ENCODE data around the gene DNAH5. TPM values are rescaled to one million over a fixed set of nuclear protein-coding genes. Genes with fewer than 3 reads are reported as not detected.

Gene DNAH5
- total RNA-seq, 4 donors from 2014 or later, result 1.3 to 3.4 (median 2.7) TPM

- no peak overlapping the region for H3K27ac ChIP-seq
- H3K4me1 ChIP-seq, result no peaks in the 10 kb centered on the region
- no peaks in the 10 kb centered on the region for H3K36me3 ChIP-seq
- H3K9me3 ChIP-seq, result no peaks in the 10 kb centered on the region
- no peak for DNase-seq
- no peak overlapping the region for H3K4me3 ChIP-seq (replicated peaks in 1 of 3)
- WGBS, 2 donors, result 75 to 82% methylated on average over 3 of the region's 3 CpGs
- no peaks in the 10 kb centered on the region for H3K27me3 ChIP-seq
- intact Hi-C loops (cut with DNase I), result no loop called here
- TF ChIP-seq, protein P1, sequence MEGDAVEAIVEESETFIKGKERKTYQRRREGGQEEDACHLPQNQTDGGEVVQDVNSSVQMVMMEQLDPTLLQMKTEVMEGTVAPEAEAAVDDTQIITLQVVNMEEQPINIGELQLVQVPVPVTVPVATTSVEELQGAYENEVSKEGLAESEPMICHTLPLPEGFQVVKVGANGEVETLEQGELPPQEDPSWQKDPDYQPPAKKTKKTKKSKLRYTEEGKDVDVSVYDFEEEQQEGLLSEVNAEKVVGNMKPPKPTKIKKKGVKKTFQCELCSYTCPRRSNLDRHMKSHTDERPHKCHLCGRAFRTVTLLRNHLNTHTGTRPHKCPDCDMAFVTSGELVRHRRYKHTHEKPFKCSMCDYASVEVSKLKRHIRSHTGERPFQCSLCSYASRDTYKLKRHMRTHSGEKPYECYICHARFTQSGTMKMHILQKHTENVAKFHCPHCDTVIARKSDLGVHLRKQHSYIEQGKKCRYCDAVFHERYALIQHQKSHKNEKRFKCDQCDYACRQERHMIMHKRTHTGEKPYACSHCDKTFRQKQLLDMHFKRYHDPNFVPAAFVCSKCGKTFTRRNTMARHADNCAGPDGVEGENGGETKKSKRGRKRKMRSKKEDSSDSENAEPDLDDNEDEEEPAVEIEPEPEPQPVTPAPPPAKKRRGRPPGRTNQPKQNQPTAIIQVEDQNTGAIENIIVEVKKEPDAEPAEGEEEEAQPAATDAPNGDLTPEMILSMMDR (IDR thresholded peaks at IDR 0.05), result no peak
Observed at GRCh38 chr5:13648822-13649221, 295.7 kb downstream of the DNAH5 start.

GRCh38 chr5:13643734-13644133 is 300.8 kb downstream of the DNAH5 start:
- WGBS, 2 donors, result 36 to 42% methylated on average over 1 of the region's 1 CpG
- Histone ChIP-seq H3K27ac (no peak overlapping the region), H3K9me3 (no peaks in the 10 kb centered on the region), H3K36me3 (no peaks in the 10 kb centered on the region), H3K4me1 (no peaks in the 10 kb centered on the region), H3K4me3 (replicated peaks in 1 of 3) (no peak overlapping the region), H3K27me3 (no peaks in the 10 kb centered on the region)
- no peak for TF ChIP-seq POLR2A (IDR thresholded peaks at IDR 0.05)
- no peak for DNase-seq
- intact Hi-C loops (cut with DNase I), result no loop called here

GRCh38 chr5:13643196-13643595 is 301.3 kb downstream of the DNAH5 start:
- intact Hi-C loops (cut with DNase I), result no loop called here
- WGBS, 2 donors, result 86 to 89% methylated on average over 2 of the region's 2 CpGs
- H3K4me1 ChIP-seq, result no peaks in the 10 kb centered on the region

More at GRCh38 chr5:13643196-13643595, 301.3 kb downstream of the DNAH5 start:
- no peaks in the 10 kb centered on the region for H3K27me3 ChIP-seq
- DNase-seq, result no peak
- H3K9me3 ChIP-seq, result no peaks in the 10 kb centered on the region
- TF ChIP-seq, protein P1 (IDR thresholded peaks at IDR 0.05), result no peak
- TF ChIP-seq POLR2A (IDR thresholded peaks at IDR 0.05), result no peak
- no peak overlapping the region for H3K4me3 ChIP-seq (replicated peaks in 1 of 3)
- H3K36me3 ChIP-seq, result no peaks in the 10 kb centered on the region
- no peak overlapping the region for H3K27ac ChIP-seq

Other genes with a start within 250 kb of the DNAH5 start
- gene TRIO, start 198.7 kb upstream of the DNAH5 start, total RNA-seq, result 100 to 1,000 TPM in 2 of 4 donors, 10 to 100 TPM in 2; 67.4 to 103 (median 94.7) TPM